ENCODE data around the gene MSI2. TPM values are rescaled to one million over a fixed set of nuclear protein-coding genes. Genes with fewer than 3 reads are reported as not detected.

The MSI2 gene
- total RNA-seq, 1 donor from 2014 or later: 96.8 TPM

GRCh38 chr17:57707892-57708291 lies 451.6 kb downstream of the MSI2 start:
- intact Hi-C loops (cut with DNase I): no loop called here
- DNase-seq (ENCODE audit: missing footprints) (no peak), ATAC-seq (peak; percentile 50)

GRCh38 chr17:57708410-57708809 lies 452.1 kb downstream of the MSI2 start:
- ATAC-seq: no peak
- intact Hi-C loops (cut with DNase I): no loop called here
- no peak for DNase-seq (ENCODE audit: missing footprints)

GRCh38 chr17:57713140-57713539 lies 456.8 kb downstream of the MSI2 start:
- ATAC-seq (no peak), DNase-seq (ENCODE audit: missing footprints) (no peak)
- intact Hi-C loops (cut with DNase I): no loop called here

GRCh38 chr17:57714665-57715180 lies 458.4 kb downstream of the MSI2 start:
- peak; percentile 39 for ATAC-seq
- DNase-seq (ENCODE audit: missing footprints): no peak
- intact Hi-C loops (cut with DNase I): no loop called here

- ATAC-seq (no peak), DNase-seq (ENCODE audit: missing footprints) (no peak)
- intact Hi-C loops (cut with DNase I): no loop called here
Measured at GRCh38 chr17:57715981-57716380, 459.7 kb downstream of the MSI2 start.

GRCh38 chr17:57718878-57719277 lies 462.6 kb downstream of the MSI2 start:
- ATAC-seq (no peak), DNase-seq (ENCODE audit: missing footprints) (no peak)
- intact Hi-C loops (cut with DNase I): no loop called here

GRCh38 chr17:57720386-57721035 lies 464.2 kb downstream of the MSI2 start:
- ATAC-seq (no peak), DNase-seq (ENCODE audit: missing footprints) (no peak)
- intact Hi-C loops (cut with DNase I): no loop called here

GRCh38 chr17:57721967-57722703 lies 465.8 kb downstream of the MSI2 start:
- no peak for ATAC-seq
- intact Hi-C loops (cut with DNase I): no loop called here
- no peak for DNase-seq (ENCODE audit: missing footprints)

GRCh38 chr17:57722704-57723043 lies 466.4 kb downstream of the MSI2 start:
- DNase-seq (ENCODE audit: missing footprints) (no peak), ATAC-seq (no peak)
- intact Hi-C loops (cut with DNase I): no loop called here

- intact Hi-C loops (cut with DNase I): no loop called here
- ATAC-seq (no peak), DNase-seq (ENCODE audit: missing footprints) (no peak)
Measured at GRCh38 chr17:57723427-57724025, 467.2 kb downstream of the MSI2 start.

- no peak for ATAC-seq
Measured at GRCh38 chr17:57724026-57724728, 467.9 kb downstream of the MSI2 start.

GRCh38 chr17:57724729-57725125 lies 468.4 kb downstream of the MSI2 start:
- no peak for DNase-seq (ENCODE audit: missing footprints)
- intact Hi-C loops (cut with DNase I): no loop called here
- ATAC-seq: peak; percentile 38

More at GRCh38 chr17:57724026-57724728, 467.9 kb downstream of the MSI2 start:
- DNase-seq (ENCODE audit: missing footprints): no peak
- intact Hi-C loops (cut with DNase I): no loop called here

GRCh38 chr17:57726213-57726790 lies 470.0 kb downstream of the MSI2 start:
- ATAC-seq (no peak), DNase-seq (ENCODE audit: missing footprints) (no peak)
- intact Hi-C loops (cut with DNase I): no loop called here

GRCh38 chr17:57726838-57727237 lies 470.5 kb downstream of the MSI2 start:
- ATAC-seq (no peak), DNase-seq (ENCODE audit: missing footprints) (no peak)
- intact Hi-C loops (cut with DNase I): no loop called here

GRCh38 chr17:57727630-57728175 lies 471.4 kb downstream of the MSI2 start:
- intact Hi-C loops (cut with DNase I): no loop called here
- DNase-seq (ENCODE audit: missing footprints) (no peak), ATAC-seq (no peak)

- DNase-seq (ENCODE audit: missing footprints): no peak
Measured at GRCh38 chr17:57730026-57730701, 473.8 kb downstream of the MSI2 start.

GRCh38 chr17:57732062-57732461 lies 475.7 kb downstream of the MSI2 start:
- DNase-seq (ENCODE audit: missing footprints): no peak
- peak; percentile 61 for ATAC-seq
- intact Hi-C loops (cut with DNase I): no loop called here

More at GRCh38 chr17:57730026-57730701, 473.8 kb downstream of the MSI2 start:
- ATAC-seq: no peak
- intact Hi-C loops (cut with DNase I): no loop called here

- DNase-seq (ENCODE audit: missing footprints) (no peak), ATAC-seq (no peak)
- intact Hi-C loops (cut with DNase I): no loop called here
Measured at GRCh38 chr17:57733085-57733484, 476.8 kb downstream of the MSI2 start.

Measured in Right ventricle myocardium inferior (tissue), 1 donor.